Stimulated activated CD4-positive, alpha-beta T cell treated with anti-CD3 and anti-CD28 coated beads, Interleukin-1b, Interleukin-23, amount 100 ng/mL, for 4 hours (primary cell): ENCODE results near the gene TMEM254.
"Not testable (repeated sequence)": the region's sequence is repeated elsewhere in the genome, so short reads cannot be mapped to it uniquely, and the experiment has no call there.

ENCODE experiments used
- DNase-seq, 2 donors: peaks; one replicate each; pipeline ENCODE4 v3.0.0-alpha.2; 2020; ENCODE audit warnings: low read depth in 2 of 2

The TMEM254 gene

GRCh38 chr10:80077869-80078447 is 507 bp upstream of the TMEM254 start:
- DNase-seq = no peak

- DNase-seq = no peak
These were observed 851 bp downstream of the TMEM254 start for GRCh38 chr10:80079312-80079719.

DNA sequence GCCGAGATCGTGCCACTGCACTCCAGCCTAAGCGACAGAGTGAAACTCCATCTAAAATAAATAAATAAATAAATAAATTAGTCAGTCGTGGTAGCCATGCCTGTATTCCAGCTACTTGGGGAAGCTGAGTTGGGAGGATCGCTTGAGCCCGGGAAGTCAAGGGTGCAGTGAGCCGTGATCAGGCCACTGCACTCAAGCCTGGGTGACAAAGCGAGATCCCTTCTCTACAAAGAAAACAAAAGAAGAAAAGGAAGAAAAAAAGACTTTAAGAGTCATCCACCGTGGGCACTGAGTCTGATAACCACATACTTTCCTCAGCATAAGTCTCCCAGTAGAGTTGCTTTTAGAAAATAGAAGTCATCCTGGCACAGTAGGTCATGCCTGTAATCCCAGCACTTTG is 2.6 kb downstream of the TMEM254 start:
- no peak for DNase-seq

DNA sequence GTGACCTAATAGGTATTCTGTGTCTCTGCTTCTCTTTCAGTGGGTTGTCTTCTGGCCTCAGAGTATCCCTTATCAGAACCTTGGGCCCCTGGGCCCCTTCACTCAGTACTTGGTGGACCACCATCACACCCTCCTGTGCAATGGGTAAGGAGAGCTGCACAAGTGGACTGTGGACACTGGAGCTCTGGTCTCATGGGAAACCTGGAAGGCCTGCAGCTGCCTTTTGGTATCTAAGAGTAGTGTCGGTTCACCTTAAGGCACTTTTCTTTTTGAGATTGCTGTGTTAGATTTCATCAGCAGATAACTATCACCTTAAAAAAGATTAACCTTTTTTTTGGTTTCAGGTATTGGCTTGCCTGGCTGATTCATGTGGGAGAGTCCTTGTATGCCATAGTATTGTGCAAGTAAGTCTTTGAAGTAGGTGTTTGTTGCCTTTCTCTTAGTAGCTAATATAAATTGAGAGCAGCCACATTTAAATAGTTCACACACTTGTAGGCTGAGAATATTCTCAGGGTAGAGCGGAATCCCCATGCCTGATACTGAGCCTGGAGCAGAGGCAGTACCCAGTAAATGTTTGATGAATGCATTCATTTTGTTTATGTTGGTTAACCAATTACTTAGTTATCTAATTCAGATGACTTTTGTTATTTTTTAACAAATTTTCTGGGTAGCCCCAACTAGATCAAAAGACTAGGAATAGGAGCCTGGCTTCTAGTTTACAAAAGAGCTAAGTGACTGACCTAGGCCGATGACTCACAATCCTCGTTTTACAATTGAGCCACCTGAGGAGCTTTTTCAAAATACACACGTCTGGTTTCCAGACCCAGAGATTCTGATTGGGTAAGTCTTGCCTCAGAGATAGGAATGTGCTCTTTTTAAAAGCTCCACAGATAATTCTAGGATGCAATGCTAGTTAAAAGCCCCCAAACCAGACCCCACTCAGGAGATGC is 3.6 kb downstream of the TMEM254 start:
- DNase-seq = no peak

DNA sequence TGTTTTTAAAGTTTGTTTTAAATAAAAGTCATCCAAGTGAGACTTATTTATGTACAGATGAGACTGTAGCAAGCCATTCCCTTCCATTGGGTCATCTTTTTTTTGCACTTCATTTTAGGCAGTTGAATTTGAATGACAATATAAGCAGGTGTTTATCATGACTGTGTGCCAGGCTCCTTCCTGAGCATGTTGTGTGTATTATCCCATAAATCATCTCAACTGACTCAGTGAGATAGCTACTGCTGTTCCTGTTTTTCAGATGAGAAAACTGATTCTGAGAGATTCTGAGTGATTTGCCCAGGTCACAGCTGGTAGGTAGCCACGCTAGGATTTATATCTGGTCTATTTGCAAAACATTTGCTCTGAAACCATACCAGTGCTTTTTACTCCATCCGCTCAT is 11.7 kb downstream of the TMEM254 start:
- DNase-seq = no peak

GRCh38 chr10:80094231-80094630 is 15.8 kb downstream of the TMEM254 start:
- no peak for DNase-seq

DNA sequence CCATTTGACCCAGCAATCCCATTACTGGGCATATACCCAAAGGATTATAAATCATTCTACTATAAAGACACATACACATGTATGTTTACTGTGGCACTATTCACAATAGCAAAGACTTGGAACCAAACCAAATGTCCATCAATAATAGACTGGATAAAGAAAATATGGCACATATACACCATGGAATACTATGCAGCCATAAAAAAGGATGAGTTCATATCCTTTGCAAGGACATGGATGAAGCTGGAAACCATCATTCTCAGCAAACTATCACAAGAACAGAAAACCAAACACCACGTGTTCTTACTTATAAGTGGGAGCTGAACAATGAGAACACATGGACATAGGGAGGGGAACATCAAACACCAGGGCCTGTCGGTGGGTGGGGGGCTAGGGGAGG is 19.8 kb downstream of the TMEM254 start:
- DNase-seq = not testable (repeated sequence)

DNA sequence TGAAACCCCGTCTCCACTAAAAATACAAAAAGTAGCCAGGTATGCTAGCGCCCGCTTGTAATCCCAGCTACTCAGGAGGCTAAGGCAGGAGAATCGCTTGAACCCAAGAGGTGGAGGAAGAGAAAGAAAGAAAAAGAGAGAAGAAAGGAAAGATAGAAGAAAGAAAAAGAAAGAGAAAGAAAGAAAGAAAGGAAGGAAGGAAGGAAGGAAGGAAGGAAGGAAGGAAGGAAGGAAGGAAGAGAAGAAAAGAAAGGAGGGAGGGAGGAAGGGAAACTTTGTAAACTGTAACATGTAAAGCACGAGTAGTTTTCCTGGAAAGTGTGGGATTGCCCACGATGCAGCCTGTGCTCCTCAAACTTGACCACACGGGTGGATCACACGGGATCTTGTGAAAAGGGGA is 20.8 kb downstream of the TMEM254 start:
- not testable (repeated sequence) for DNase-seq

GRCh38 chr10:80100116-80100515 is 21.7 kb downstream of the TMEM254 start:
- no peak for DNase-seq

- DNase-seq = no peak
These were observed 22.6 kb downstream of the TMEM254 start for GRCh38 chr10:80100861-80101695.

GRCh38 chr10:80104066-80104926 is 25.8 kb downstream of the TMEM254 start:
- DNase-seq = no peak

DNA sequence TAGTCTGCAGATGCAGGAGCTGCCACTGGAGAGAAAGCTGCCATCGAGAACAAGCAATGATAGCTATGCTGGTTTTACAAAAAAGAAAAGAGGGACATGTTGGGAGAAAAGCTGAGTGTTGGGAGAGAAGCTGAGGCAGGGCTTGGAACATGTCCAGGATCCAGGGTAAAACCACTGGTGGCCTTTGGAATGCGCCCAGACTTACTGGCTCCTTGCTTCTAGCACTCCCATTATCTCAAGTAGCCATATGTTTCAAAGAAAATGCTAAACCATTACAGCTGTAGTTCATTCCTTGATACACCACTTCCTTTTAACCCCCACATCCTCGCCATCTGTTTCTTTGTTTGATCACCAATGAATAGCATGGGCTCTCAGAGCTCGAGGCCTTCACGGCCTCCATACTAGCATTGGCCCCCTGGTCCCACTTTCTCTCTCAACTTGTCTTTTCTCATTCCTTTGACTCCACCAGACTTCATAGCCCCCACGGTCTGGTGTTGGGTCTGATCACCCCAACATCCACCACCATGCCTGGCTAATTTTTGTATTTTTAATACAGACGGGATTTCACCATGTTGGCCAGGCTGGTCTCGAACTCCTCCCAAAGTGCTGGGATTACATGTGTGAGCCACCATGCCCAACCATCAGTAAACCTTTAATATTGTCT is 30.2 kb downstream of the TMEM254 start:
- DNase-seq = no peak

GRCh38 chr10:80110986-80111385 is 32.5 kb downstream of the TMEM254 start:
- DNase-seq = no peak

- no peak for DNase-seq
These were observed 40.2 kb downstream of the TMEM254 start for GRCh38 chr10:80118669-80119068.

DNA sequence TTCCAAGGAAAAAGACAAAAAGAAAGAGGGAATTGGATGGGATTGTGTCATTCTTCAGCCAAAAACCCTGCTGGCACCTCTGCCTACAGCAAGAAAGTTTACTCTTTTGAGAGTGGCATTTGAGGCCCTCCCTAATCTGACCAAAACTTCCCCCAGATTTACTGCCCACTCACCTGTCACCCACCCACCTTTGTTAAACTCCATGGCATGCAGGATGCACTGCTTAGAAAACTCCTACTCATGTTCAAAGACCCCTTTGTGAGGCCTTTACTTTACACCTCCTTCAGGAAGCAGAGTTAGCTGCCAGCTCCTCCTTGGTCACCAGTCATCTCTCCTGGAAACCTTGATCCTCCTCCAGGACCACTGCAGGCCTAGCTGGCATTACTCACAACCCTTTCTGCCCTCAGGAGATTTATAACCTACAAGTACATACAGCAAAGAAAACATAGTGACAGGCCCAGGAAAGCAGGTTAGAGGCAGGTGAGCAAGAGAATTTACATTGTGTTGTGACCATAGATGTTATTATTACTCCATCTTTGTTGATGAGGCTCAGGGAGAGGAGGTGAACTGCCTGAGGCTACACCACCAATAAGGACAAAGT is 43.7 kb downstream of the TMEM254 start:
- DNase-seq = no peak

GRCh38 chr10:80122746-80123145 is 44.3 kb downstream of the TMEM254 start:
- DNase-seq = no peak

DNA sequence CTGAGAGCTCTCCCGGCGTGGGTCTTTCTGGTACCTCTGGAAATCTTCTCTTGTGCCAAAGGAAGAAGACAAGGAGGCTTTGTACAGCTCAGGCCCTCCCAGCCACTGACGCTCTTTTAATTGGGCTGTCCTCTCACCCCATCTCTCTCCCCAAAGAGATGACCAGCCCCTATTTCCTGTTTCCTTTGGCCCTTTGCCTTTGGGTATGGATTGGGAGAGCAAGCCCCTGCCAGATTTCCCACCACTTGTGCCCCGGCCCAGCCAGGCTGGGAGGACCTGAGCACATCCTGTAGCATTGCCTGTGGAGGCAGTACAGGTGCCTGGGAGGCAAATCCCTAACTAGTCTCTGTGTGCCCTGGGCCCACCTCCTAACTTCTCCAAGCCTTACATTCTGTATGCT is 48.4 kb downstream of the TMEM254 start:
- no peak for DNase-seq

DNA sequence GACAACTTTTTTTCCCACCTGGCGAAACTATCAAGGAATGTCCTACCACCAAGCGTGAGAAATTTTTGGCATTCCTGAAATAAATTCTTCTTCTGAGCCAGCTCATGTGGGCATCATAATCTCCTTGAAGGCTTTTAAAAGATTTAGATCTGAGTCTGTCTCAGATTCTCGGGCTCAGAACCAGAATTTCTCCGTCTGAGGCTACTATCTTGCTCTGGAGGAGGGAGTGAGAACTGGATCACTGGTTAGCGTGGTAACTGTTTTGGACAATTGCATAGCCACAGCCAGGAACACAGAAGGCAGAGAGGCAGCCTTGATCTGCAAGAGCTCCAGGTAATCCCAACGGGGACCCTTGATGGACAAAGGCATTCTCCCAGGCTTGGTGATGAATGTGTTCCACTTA is 53.0 kb downstream of the TMEM254 start:
- DNase-seq = no peak

DNA sequence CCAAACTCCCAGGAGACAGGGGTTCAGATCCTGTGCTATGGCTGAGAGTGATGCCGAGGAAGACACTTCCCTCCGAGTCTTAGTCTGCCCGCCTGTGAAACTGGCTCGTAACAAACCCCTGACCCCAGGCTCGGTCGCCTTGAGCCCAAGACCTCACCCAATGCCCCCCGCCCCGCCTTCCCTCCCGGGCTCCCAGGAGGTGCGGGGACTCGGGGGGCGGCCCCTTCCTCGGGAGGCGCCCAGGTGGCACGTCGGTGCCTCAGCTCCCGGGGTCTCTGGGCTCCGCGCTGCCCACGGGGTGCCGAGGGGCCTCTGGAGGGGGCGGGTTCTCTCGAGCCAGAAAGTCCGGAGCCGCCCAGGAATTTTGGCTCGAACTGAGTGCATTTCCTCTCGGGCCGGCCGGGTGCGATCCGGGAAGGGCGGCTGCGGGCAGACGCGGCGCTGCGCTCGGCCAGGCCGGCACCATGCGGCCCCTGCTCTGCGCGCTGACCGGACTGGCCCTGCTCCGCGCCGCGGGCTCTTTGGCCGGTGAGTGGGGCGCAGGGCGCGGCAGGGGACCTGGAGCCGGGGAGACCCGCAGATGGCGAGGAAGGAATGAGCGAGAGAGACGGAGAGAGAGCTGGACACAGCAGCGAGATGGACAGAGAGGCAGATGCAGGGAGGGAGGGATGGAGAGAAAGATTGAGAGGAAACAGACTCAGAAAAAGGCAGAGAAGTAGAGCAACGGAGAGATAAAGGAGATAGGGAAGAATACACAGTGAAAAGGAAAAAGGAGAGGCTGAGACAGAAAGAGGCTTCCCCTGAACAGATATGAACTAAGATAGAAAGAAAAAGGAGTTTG is 54.1 kb downstream of the TMEM254 start, which contains the start of gene PLAC9:
TSS of gene PLAC9 (plus strand) at position 432 of the 841 bp plus-strand sequence. CDS start at position 465, 33 bp downstream.
- DNase-seq = no peak
